ENCODE measurements around the gene BCR.

- TF ChIP-seq CTCF (optimal IDR thresholded peaks at IDR 0.05 in 1 of 3, IDR thresholded peaks at IDR 0.05 in 1 of 3, conservative IDR thresholded peaks at IDR 0.05 in 1 of 3; ENCODE audit: extremely low read depth in 1 of 3, insufficient read depth in 2 of 3, low read length in 3 of 3) (no peak), EZH2 (IDR thresholded peaks at IDR 0.05; ENCODE audit: low read length) (no peak)
Observed at GRCh38 chr22:23131931-23132330, 48.4 kb upstream of the BCR start.
